T-helper 2 cell treated with Interferon-gamma antibody and Interleukin-4, amounts not matched to agents 5 μg/mL and 100 μg/mL, for 36 hours (primary cell): ENCODE measurements around the gene OR7G1.
"Not testable (repeated sequence)": the region's sequence is repeated elsewhere in the genome, so short reads cannot be mapped to it uniquely, and the experiment has no call there.

Experiments
- DNase-seq: peaks from one replicate; pipeline ENCODE4 v3.0.0; 2021; ENCODE audit warnings: low spot score
- H3K27ac Mint-ChIP-seq: one replicate; pipeline ENCODE4 v1.8.0; 2021; ENCODE audit warnings: mild to moderate bottlenecking, mixed read lengths
- H3K27me3 Mint-ChIP-seq: one replicate; pipeline ENCODE4 v1.8.0; 2021; ENCODE audit warnings: low read depth, mixed read lengths
- H3K36me3 Mint-ChIP-seq: one replicate; pipeline ENCODE4 v1.8.0; 2021; ENCODE audit warnings: low read depth, mixed read lengths
- H3K4me1 Mint-ChIP-seq: one replicate; pipeline ENCODE4 v1.8.0; 2021; ENCODE audit warnings: low read depth, mixed read lengths
- H3K4me3 Mint-ChIP-seq: one replicate; pipeline ENCODE4 v1.8.0; 2022; ENCODE audit warnings: mild to moderate bottlenecking, moderate library complexity, mixed read lengths
- H3K9me3 Mint-ChIP-seq: one replicate; pipeline ENCODE4 v1.8.0; 2021; ENCODE audit warnings: mixed read lengths

OR7G1 gene

GRCh38 chr19:9132422-9132821 is 16.9 kb upstream of the OR7G1 start:
- Mint-ChIP-seq H3K4me3 (no peak overlapping the region), H3K27me3 (peaks cover 2% of the 10 kb centered on the region), H3K9me3 (no peaks in the 10 kb centered on the region), H3K27ac (no peak overlapping the region), H3K4me1 (peaks cover 4% of the 10 kb centered on the region), H3K36me3 (no peaks in the 10 kb centered on the region)
- no peak for DNase-seq

GRCh38 chr19:9130965-9131364 is 15.4 kb upstream of the OR7G1 start:
- Mint-ChIP-seq H3K4me1 (peaks cover 6% of the 10 kb centered on the region), H3K4me3 (no peak overlapping the region), H3K27ac (no peak overlapping the region), H3K36me3 (no peaks in the 10 kb centered on the region), H3K9me3 (no peaks in the 10 kb centered on the region), H3K27me3 (peaks cover 2% of the 10 kb centered on the region)
- no peak for DNase-seq

DNA sequence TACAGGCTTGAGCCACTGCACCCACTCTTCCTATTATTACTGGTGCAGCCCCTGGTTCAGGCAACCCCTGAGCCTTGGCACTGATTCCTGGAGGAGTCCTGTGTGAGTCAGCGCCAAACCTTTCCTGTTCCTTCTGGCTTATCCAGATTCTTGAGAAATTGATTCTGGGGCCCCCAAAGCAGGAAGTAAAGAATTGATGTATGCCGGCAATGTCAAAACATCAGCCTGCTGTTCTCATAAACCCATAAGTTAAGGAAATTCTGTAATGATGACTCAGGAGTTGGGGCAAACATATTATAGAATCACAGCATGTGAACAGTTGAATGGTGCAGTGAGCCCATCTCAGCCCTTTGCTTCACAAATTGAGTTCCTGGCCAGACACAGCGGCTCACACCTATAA is 12.6 kb upstream of the OR7G1 start:
- peaks cover 2% of the 10 kb centered on the region for H3K27me3 Mint-ChIP-seq
- peaks cover 6% of the 10 kb centered on the region for H3K4me1 Mint-ChIP-seq
- H3K27ac Mint-ChIP-seq, result no peak overlapping the region
- DNase-seq, result no peak
- H3K4me3 Mint-ChIP-seq, result no peak overlapping the region
- peaks cover 3% of the 10 kb centered on the region for H3K9me3 Mint-ChIP-seq
- H3K36me3 Mint-ChIP-seq, result no peaks in the 10 kb centered on the region

GRCh38 chr19:9126900-9127405 is 11.4 kb upstream of the OR7G1 start, which contains the start of gene OR7G3:
Gene OR7G3 (minus strand): TSS chr19:9126950. CDS start chr19:9126950, 0 bp downstream.
- no peak within 1 kb of the TSS for H3K4me3 Mint-ChIP-seq
- no peak for DNase-seq
- peaks cover 6% of the 10 kb centered on the region for H3K4me1 Mint-ChIP-seq
- H3K27me3 Mint-ChIP-seq, result peaks cover 2% of the 10 kb centered on the region
- no peaks in the 10 kb centered on the region for H3K36me3 Mint-ChIP-seq
- H3K27ac Mint-ChIP-seq, result no peak within 1 kb of the TSS
- H3K9me3 Mint-ChIP-seq, result peaks cover 7% of the 10 kb centered on the region

- DNase-seq, result no peak
- Mint-ChIP-seq H3K4me3 (no peak overlapping the region), H3K9me3 (peaks cover 3% of the 10 kb centered on the region), H3K27me3 (no peaks in the 10 kb centered on the region), H3K27ac (no peak overlapping the region), H3K4me1 (no peaks in the 10 kb centered on the region), H3K36me3 (no peaks in the 10 kb centered on the region)
Measured at GRCh38 chr19:9116547-9116946, 984 bp upstream of the OR7G1 start.

DNA sequence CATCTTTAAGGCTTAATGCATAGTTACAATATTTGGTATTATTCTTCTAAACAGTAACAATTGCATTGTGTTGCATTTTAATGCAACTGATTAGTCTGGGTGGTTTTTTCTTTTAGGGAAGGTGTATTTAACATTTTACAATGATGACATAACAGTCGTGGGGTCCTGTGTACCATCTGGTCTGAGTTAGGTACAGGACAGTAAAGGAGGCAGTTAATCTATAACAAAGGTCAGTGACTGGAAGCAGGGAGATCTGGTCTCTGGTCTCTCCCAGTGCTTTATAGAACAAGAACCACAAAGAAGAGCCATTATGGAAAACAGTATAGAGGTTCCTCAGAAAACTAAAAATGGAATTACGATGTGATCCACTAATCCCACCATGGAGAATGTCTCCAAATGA is 5.6 kb downstream of the OR7G1 start:
- no peaks in the 10 kb centered on the region for H3K27me3 Mint-ChIP-seq
- no peaks in the 10 kb centered on the region for H3K36me3 Mint-ChIP-seq
- H3K4me1 Mint-ChIP-seq, result no peaks in the 10 kb centered on the region
- no peak overlapping the region for H3K27ac Mint-ChIP-seq
- DNase-seq, result no peak
- H3K4me3 Mint-ChIP-seq, result no peak overlapping the region
- H3K9me3 Mint-ChIP-seq, result no peaks in the 10 kb centered on the region

DNA sequence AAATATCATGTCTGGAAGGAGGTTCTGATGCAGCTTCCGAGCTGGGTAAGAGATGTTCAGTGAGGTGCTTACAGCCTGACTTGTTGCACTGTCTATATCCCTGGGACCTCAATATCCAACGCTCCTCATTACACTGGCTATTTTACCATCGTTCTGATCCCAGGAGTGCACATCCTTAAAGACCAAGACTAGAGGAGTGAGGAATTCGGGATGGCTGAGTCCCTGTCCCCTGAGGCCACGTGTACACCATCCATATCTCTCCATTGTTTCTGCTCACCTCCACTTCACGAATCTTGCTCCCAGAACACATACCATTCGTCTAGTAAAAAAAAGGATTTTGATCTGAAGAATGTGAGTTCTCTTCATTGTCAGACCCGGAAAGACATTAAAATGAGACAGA is 8.2 kb downstream of the OR7G1 start, which contains the start of gene OR7G2:
Gene OR7G2 (minus strand): TSS at position 101 of the 400 bp plus-strand sequence. CDS start 4,232 bp downstream, outside the sequence.
- no peaks in the 10 kb centered on the region for H3K27me3 Mint-ChIP-seq

DNA sequence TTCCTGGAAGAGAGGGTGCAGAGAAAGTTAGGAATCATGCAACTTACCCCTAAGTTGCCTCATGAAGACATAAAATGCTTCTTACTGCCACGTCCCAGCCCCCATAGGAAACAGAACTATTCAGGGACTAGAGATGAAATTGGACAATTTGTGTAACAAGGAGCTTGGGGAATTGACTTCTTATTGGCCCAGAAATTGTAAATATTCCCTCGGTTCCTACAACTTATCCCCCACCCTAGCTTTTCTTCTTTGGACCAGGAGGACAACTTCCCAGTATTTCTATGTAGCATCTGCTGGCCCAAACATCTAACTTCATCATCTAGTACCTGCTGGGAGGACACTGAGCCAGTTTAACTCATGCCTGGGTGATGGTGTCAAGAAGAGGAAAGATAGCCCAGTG is 28.8 kb downstream of the OR7G1 start, which contains the start of gene OR1M1:
Gene OR1M1 (plus strand): TSS at position 301 of the 400 bp plus-strand sequence. CDS start 6,184 bp downstream, outside the sequence.
- Mint-ChIP-seq H3K36me3 (no peaks in the 10 kb centered on the region), H3K4me3 (no peak within 1 kb of the TSS), H3K27me3 (no peaks in the 10 kb centered on the region), H3K9me3 (no peaks in the 10 kb centered on the region), H3K4me1 (no peaks in the 10 kb centered on the region), H3K27ac (no peak within 1 kb of the TSS)
- no peak for DNase-seq

More for the DNA sequence above, 8.2 kb downstream of the OR7G1 start, which contains the start of gene OR7G2:
- Mint-ChIP-seq H3K9me3 (no peaks in the 10 kb centered on the region), H3K4me1 (no peaks in the 10 kb centered on the region), H3K27ac (no peak within 1 kb of the TSS), H3K36me3 (no peaks in the 10 kb centered on the region), H3K4me3 (no peak within 1 kb of the TSS)
- no peak for DNase-seq

DNA sequence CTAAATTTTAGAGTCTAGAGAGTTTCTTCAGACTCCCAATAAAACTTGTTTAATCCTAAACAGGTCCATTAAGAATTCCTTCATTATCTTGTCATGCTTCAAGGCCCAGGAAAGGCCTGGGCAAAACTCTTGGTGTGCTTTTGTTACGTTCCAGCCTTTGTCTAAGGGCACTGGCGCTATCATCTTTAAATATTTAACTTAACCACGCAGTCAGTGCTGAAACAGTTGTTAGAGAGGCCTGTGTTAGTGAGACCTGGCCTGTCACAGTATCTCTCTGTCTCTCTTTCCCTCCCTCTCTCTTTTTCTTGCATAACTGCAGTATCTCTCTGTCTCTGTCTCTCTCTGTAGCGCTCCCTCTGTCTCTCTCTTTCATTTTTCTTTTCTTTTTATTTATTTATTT is 36.9 kb downstream of the OR7G1 start:
- Mint-ChIP-seq H3K4me3 (no peak overlapping the region), H3K36me3 (no peaks in the 10 kb centered on the region), H3K4me1 (peaks cover 5% of the 10 kb centered on the region), H3K27me3 (no peaks in the 10 kb centered on the region), H3K27ac (no peak overlapping the region), H3K9me3 (no peaks in the 10 kb centered on the region)
- no peak for DNase-seq

DNA sequence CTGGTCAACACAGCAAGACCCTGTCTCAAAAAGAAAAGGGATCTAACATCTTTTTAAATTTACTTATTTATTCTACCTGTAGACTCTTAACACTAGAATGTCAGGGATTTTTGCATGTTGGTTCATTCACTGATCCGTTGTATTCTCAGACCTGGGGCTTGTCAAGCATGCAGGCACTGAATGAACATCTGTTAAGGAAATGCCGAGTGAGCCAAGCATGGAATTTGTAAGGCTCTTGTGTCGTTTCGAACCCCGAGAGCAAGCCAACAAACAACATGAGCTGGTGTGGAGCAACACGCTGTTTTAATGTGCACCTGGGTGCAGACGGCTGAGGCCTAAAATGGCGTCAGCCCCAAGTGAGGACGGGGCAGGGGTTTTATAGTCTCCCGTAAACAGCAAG is 38.7 kb downstream of the OR7G1 start:
- no peak overlapping the region for H3K27ac Mint-ChIP-seq
- H3K9me3 Mint-ChIP-seq, result no peaks in the 10 kb centered on the region
- no peak overlapping the region for H3K4me3 Mint-ChIP-seq
- no peak for DNase-seq
- no peaks in the 10 kb centered on the region for H3K36me3 Mint-ChIP-seq
- H3K27me3 Mint-ChIP-seq, result no peaks in the 10 kb centered on the region
- peaks cover 5% of the 10 kb centered on the region for H3K4me1 Mint-ChIP-seq

DNA sequence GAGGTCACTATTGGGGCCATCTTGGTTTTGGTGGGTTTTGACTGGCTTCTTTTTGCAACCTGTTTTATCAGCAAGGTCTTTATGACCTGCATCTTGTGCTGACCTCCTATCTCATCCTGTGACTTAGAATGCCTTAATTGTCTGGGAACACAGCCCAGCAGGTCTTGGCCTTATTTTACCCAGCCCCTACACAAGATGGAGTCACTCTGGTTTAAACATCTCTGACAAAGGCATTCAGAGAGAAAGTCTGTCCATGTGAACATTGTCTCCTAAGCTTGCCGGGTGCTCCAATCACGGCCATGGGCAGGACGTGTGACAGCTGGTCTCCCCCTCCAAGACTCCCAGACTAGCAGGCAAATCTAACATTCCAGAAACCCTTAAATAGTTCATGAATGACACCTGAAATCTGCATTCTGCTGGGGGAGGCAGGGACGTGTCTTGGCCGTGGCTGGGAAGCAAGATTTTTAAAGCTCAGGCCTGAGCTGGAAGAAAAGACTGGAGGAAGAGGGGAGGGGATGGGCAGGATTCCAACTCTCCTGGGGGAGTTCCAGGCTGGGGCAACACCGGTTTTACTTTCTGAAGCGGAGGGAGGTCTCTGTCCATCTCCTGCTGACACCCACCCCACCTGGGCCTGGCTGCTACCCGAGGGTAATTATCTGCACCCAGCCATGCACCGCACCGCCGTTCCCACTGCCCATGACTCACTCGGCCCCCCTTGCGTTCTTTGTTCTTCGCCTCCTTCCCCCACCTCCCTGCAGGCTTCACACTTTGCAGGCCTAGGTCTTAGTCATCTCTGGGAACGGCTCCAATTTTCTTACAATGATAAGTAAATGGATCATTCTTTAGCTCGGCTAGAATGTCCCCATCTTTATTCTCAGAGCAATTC is 40.3 kb downstream of the OR7G1 start:
- Mint-ChIP-seq H3K4me3 (no peak overlapping the region), H3K27ac (no peak overlapping the region), H3K9me3 (no peaks in the 10 kb centered on the region), H3K27me3 (no peaks in the 10 kb centered on the region), H3K4me1 (peaks cover 5% of the 10 kb centered on the region), H3K36me3 (no peaks in the 10 kb centered on the region)
- no peak for DNase-seq

DNA sequence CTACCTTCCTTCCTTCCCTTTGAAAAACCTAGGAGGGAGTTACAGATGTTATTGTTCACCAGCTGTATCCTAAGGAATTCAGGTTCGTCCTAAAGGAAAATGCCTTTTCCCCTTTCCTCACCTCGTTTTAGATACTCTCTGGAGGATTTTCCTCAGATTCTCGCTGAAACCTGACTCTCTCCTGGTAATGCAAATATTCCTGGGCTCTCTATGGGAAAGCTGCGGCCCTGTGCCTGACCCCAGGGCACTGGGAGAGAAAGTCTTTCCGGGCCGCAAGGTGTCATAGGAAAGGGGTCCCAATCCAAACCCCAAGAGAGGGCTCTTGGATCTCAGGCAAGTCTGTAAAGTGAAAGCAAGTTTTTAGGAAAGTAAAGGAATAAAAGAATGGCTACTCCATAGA is 41.8 kb downstream of the OR7G1 start:
- no peaks in the 10 kb centered on the region for H3K9me3 Mint-ChIP-seq
- H3K27me3 Mint-ChIP-seq, result no peaks in the 10 kb centered on the region
- no peaks in the 10 kb centered on the region for H3K4me1 Mint-ChIP-seq
- no peak for DNase-seq
- no peak overlapping the region for H3K4me3 Mint-ChIP-seq
- no peak overlapping the region for H3K27ac Mint-ChIP-seq
- no peaks in the 10 kb centered on the region for H3K36me3 Mint-ChIP-seq

DNA sequence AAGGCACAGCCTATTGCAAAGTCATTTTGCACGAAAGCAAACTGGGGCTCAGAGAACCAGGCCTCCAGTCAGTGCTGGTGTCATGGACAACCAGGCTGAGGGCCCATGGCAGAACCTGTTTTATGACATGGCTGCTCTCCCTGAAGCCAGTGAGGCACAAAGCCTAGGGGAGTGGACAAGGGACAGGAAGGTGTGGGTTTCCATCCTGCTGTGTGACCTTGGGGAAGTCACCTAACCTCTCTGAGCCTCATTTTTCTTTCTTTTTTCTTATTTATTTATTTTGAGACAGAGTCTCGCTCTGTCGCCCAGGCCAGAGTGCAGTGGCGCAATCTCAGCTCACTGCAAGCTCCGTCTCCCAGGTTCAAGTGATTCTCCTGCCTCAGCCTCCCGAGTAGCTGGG is 43.8 kb downstream of the OR7G1 start:
- H3K36me3 Mint-ChIP-seq, H3K27ac Mint-ChIP-seq, H3K4me3 Mint-ChIP-seq, H3K9me3 Mint-ChIP-seq, H3K4me1 Mint-ChIP-seq, H3K27me3 Mint-ChIP-seq, DNase-seq: not testable (repeated sequence)

DNA sequence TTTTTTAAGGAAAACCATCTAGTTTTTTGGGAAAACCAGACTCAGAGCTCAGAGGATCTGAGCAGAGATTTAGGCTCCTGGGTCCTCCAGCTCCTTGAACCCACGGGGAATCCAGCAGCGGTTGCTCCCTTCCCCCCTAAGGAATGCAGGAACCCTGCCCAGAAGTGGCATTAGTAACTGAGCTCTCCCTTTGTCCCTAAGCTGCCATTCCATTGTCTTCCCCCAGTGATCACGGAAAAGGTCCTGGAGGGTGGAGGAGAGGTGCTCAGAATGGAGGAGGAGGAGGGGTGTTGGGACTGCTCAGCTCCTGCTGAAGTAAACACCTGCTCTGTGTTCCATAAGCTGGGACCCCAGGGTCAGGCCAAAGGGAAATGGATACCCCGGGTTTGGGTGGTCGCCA is 45.5 kb downstream of the OR7G1 start:
- H3K4me3 Mint-ChIP-seq, result no peak overlapping the region
- no peaks in the 10 kb centered on the region for H3K9me3 Mint-ChIP-seq
- no peak overlapping the region for H3K27ac Mint-ChIP-seq
- no peaks in the 10 kb centered on the region for H3K36me3 Mint-ChIP-seq
- no peak for DNase-seq
- H3K4me1 Mint-ChIP-seq, result no peaks in the 10 kb centered on the region
- H3K27me3 Mint-ChIP-seq, result no peaks in the 10 kb centered on the region
